Mononuclear cell (primary cell): Measurements from ENCODE around the gene ZBTB7C. TPM values are rescaled to one million over a fixed set of nuclear protein-coding genes. Genes with fewer than 3 reads are reported as not detected.

Source experiments
- H3K27me3 ChIP-seq: 2 replicates; pipeline ENCODE4 v1.6.0; 2011; ENCODE audit warnings: low read length, control low read depth; ENCODE audit not compliant: insufficient read depth
- H3K4me1 ChIP-seq: 2 replicates; pipeline ENCODE4 v1.5.1; 2011; ENCODE audit warnings: mild to moderate bottlenecking, low read length, control low read depth; ENCODE audit not compliant: insufficient read depth
- H3K4me3 ChIP-seq: 2 replicates; pipeline ENCODE4 v1.5.1; 2011; ENCODE audit warnings: mild to moderate bottlenecking, low read length, moderate library complexity
- H3K9me3 ChIP-seq: 2 replicates; pipeline ENCODE4 v1.5.1; 2011; ENCODE audit warnings: low read depth, mild to moderate bottlenecking, control low read depth, low read length
- total RNA-seq: library from RNA; depleted of rRNA; stranded (reverse); fragments of >200 nt; gene quantifications from one replicate; pipeline ENCODE4 v1.2.3, GENCODE V29; 2012

ZBTB7C gene
- total RNA-seq, 1 donor = not detected

GRCh38 chr18:48066225-48066652 is 342.9 kb downstream of the ZBTB7C start:
- no peaks in the 10 kb centered on the region for H3K4me1 ChIP-seq
- H3K27me3 ChIP-seq = no peaks in the 10 kb centered on the region
- no peaks in the 10 kb centered on the region for H3K9me3 ChIP-seq
- H3K4me3 ChIP-seq = no peak overlapping the region

GRCh38 chr18:48065601-48065995 is 343.6 kb downstream of the ZBTB7C start:
- H3K27me3 ChIP-seq = no peaks in the 10 kb centered on the region
- no peak overlapping the region for H3K4me3 ChIP-seq
- no peaks in the 10 kb centered on the region for H3K9me3 ChIP-seq
- H3K4me1 ChIP-seq = no peaks in the 10 kb centered on the region

GRCh38 chr18:48064978-48065600 is 344.1 kb downstream of the ZBTB7C start:
- Histone ChIP-seq H3K27me3 (no peaks in the 10 kb centered on the region), H3K4me1 (no peaks in the 10 kb centered on the region), H3K4me3 (no peak overlapping the region), H3K9me3 (no peaks in the 10 kb centered on the region)

GRCh38 chr18:48061781-48062570 is 347.2 kb downstream of the ZBTB7C start:
- no peak overlapping the region for H3K4me3 ChIP-seq
- H3K9me3 ChIP-seq = no peaks in the 10 kb centered on the region
- H3K27me3 ChIP-seq = peaks cover 7% of the 10 kb centered on the region
- no peaks in the 10 kb centered on the region for H3K4me1 ChIP-seq

GRCh38 chr18:48060970-48061369 is 348.2 kb downstream of the ZBTB7C start:
- Histone ChIP-seq H3K27me3 (peaks cover 7% of the 10 kb centered on the region), H3K9me3 (no peaks in the 10 kb centered on the region), H3K4me1 (no peaks in the 10 kb centered on the region), H3K4me3 (no peak overlapping the region)

- Histone ChIP-seq H3K4me1 (no peaks in the 10 kb centered on the region), H3K4me3 (no peak overlapping the region), H3K27me3 (peaks cover 7% of the 10 kb centered on the region)
These were observed 348.8 kb downstream of the ZBTB7C start for GRCh38 chr18:48060346-48060745.

GRCh38 chr18:48059455-48060010 is 349.6 kb downstream of the ZBTB7C start:
- H3K4me1 ChIP-seq = no peaks in the 10 kb centered on the region
- H3K9me3 ChIP-seq = no peaks in the 10 kb centered on the region
- no peak overlapping the region for H3K4me3 ChIP-seq
- H3K27me3 ChIP-seq = peaks cover 7% of the 10 kb centered on the region

More at GRCh38 chr18:48060346-48060745, 348.8 kb downstream of the ZBTB7C start:
- no peaks in the 10 kb centered on the region for H3K9me3 ChIP-seq

- H3K9me3 ChIP-seq = no peaks in the 10 kb centered on the region
- no peaks in the 10 kb centered on the region for H3K4me1 ChIP-seq
- no peak overlapping the region for H3K4me3 ChIP-seq
- peaks cover 10% of the 10 kb centered on the region for H3K27me3 ChIP-seq
These were observed 350.7 kb downstream of the ZBTB7C start for GRCh38 chr18:48058486-48058885.

GRCh38 chr18:48057018-48057417 is 352.2 kb downstream of the ZBTB7C start:
- Histone ChIP-seq H3K27me3 (peaks cover 11% of the 10 kb centered on the region), H3K4me3 (no peak overlapping the region), H3K4me1 (no peaks in the 10 kb centered on the region), H3K9me3 (no peaks in the 10 kb centered on the region)

- Histone ChIP-seq H3K9me3 (no peaks in the 10 kb centered on the region), H3K4me1 (no peaks in the 10 kb centered on the region), H3K27me3 (peaks cover 11% of the 10 kb centered on the region), H3K4me3 (no peak overlapping the region)
These were observed 353.8 kb downstream of the ZBTB7C start for GRCh38 chr18:48055351-48055750.

GRCh38 chr18:48053881-48054816 is 355.0 kb downstream of the ZBTB7C start:
- H3K27me3 ChIP-seq = peaks cover 8% of the 10 kb centered on the region
- H3K9me3 ChIP-seq = no peaks in the 10 kb centered on the region
- H3K4me1 ChIP-seq = no peaks in the 10 kb centered on the region
- no peak overlapping the region for H3K4me3 ChIP-seq

- H3K4me1 ChIP-seq = no peaks in the 10 kb centered on the region
- no peaks in the 10 kb centered on the region for H3K9me3 ChIP-seq
- H3K4me3 ChIP-seq = no peak overlapping the region
- H3K27me3 ChIP-seq = peaks cover 7% of the 10 kb centered on the region
These were observed 356.3 kb downstream of the ZBTB7C start for GRCh38 chr18:48052842-48053241.

- Histone ChIP-seq H3K9me3 (no peaks in the 10 kb centered on the region), H3K4me1 (no peaks in the 10 kb centered on the region), H3K4me3 (no peak overlapping the region)
These were observed 357.0 kb downstream of the ZBTB7C start for GRCh38 chr18:48051945-48052840.

GRCh38 chr18:48050176-48050575 is 359.0 kb downstream of the ZBTB7C start:
- Histone ChIP-seq H3K4me1 (no peaks in the 10 kb centered on the region), H3K4me3 (no peak overlapping the region), H3K27me3 (peaks cover 3% of the 10 kb centered on the region), H3K9me3 (no peaks in the 10 kb centered on the region)

More at GRCh38 chr18:48051945-48052840, 357.0 kb downstream of the ZBTB7C start:
- peaks cover 3% of the 10 kb centered on the region for H3K27me3 ChIP-seq
